HEK293 (cell line): Measurements from ENCODE around the gene PARP8.

Source experiments
- CTCF ChIA-PET: fragments of 350-600 bp; formaldehyde crosslinking; extraction: SDS; loops from one replicate; lab custom pipeline; 2021; ENCODE audit warnings: antibody characterized with exemption; lab: Yijun Ruan, JAX
- POLR2A ChIA-PET: fragments of 300-600 bp; formaldehyde crosslinking; extraction: SDS; loops from one replicate; lab custom pipeline; 2020; ENCODE audit warnings: antibody characterized with exemption, inconsistent platforms; lab: Yijun Ruan, JAX
- H3K27ac ChIP-seq: fragments of 200-500 bp; sonication (Bioruptor generic); 2 replicates; pipeline ENCODE4 v1.5.1; 2014; ENCODE audit warnings: low read depth, low read length, control low read depth, inconsistent platforms; ENCODE audit errors: extremely low read depth
- H3K36me3 ChIP-seq, 2 experiments: fragments of 200-500 bp in 1 of 2; sonication (Bioruptor generic) in 1 of 2; 1 replicate in 1 of 2; 2 replicates in 1 of 2; pipeline ENCODE4 v1.5.1; 2014 to 2017; ENCODE audit warnings: inconsistent platforms in 2 of 2, low read length in 2 of 2; ENCODE audit not compliant: control insufficient read depth in 2 of 2, insufficient read depth in 1 of 2
- H3K4me1 ChIP-seq: fragments of 200-500 bp; sonication (Bioruptor generic); 2 replicates; pipeline ENCODE4 v1.5.1; 2014; ENCODE audit warnings: mild to moderate bottlenecking, low read length, inconsistent platforms; ENCODE audit not compliant: control insufficient read depth, insufficient read depth
- H3K4me3 ChIP-seq: 2 replicates; pipeline ENCODE4 v1.5.1; 2011; ENCODE audit warnings: low read depth, mild to moderate bottlenecking, control low read depth, low read length, moderate library complexity
- H3K9me3 ChIP-seq: fragments of 200-500 bp; sonication (Bioruptor generic); 2 replicates; pipeline ENCODE4 v1.5.1; 2014; ENCODE audit warnings: low read depth, low read length, inconsistent platforms; ENCODE audit not compliant: control insufficient read depth, insufficient read depth
- AEBP2 ChIP-seq: fragments of 450-650 bp; formaldehyde crosslinking; IDR thresholded peaks from 2 replicates; pipeline ENCODE4 v1.5.1; 2016; ENCODE audit warnings: missing biosample characterization, missing genetic modification characterization, borderline replicate concordance
- EGR2 ChIP-seq: fragments of 450-650 bp; formaldehyde crosslinking; IDR thresholded peaks from 2 replicates; pipeline ENCODE4 v1.5.1; 2016; ENCODE audit warnings: low read depth, missing biosample characterization, missing genetic modification characterization
- MZF1 ChIP-seq: fragments of 450-650 bp; formaldehyde crosslinking; IDR thresholded peaks from 2 replicates; pipeline ENCODE4 v1.5.1; 2017; ENCODE audit warnings: missing biosample characterization, missing genetic modification characterization, borderline replicate concordance
- PRDM1 ChIP-seq: fragments of 450-650 bp; formaldehyde crosslinking; IDR thresholded peaks from 2 replicates; pipeline ENCODE4; 2016; ENCODE audit warnings: missing biosample characterization, missing genetic modification characterization
- PRDM6 ChIP-seq: fragments of 450-650 bp; formaldehyde crosslinking; IDR thresholded peaks from 2 replicates; pipeline ENCODE4 v1.5.1; 2017; ENCODE audit warnings: missing biosample characterization, missing genetic modification characterization
- ZBTB8A ChIP-seq: fragments of 450-650 bp; formaldehyde crosslinking; IDR thresholded peaks from 2 replicates; pipeline ENCODE4 v1.5.1; 2016; ENCODE audit warnings: missing biosample characterization, missing genetic modification characterization
- ZFHX2 ChIP-seq: fragments of 450-650 bp; formaldehyde crosslinking; conservative IDR thresholded peaks from 2 replicates; pipeline ENCODE4 v1.5.1; 2016; ENCODE audit warnings: missing biosample characterization, missing genetic modification characterization
- ZIC2 ChIP-seq: fragments of 450-650 bp; formaldehyde crosslinking; IDR thresholded peaks from 2 replicates; pipeline ENCODE4 v1.5.1; 2016; ENCODE audit warnings: missing biosample characterization, missing genetic modification characterization
- ZNF2 ChIP-seq: fragments of 450-650 bp; formaldehyde crosslinking; IDR thresholded peaks from 2 replicates; pipeline ENCODE4 v1.5.1; 2016; ENCODE audit warnings: missing biosample characterization, missing genetic modification characterization
- ZNF211 ChIP-seq: fragments of 450-650 bp; formaldehyde crosslinking; IDR thresholded peaks from 2 replicates; pipeline ENCODE4 v1.5.1; 2016; ENCODE audit warnings: low read depth, missing biosample characterization, missing genetic modification characterization
- ZNF24 ChIP-seq: fragments of 450-650 bp; formaldehyde crosslinking; IDR thresholded peaks from 2 replicates; pipeline ENCODE4 v1.5.1; 2016; ENCODE audit warnings: missing biosample characterization, missing genetic modification characterization
- ZNF335 ChIP-seq: fragments of 450-650 bp; formaldehyde crosslinking; conservative IDR thresholded peaks from 2 replicates; pipeline ENCODE4 v1.5.1; 2016; ENCODE audit warnings: missing biosample characterization, missing genetic modification characterization
- ZNF366 ChIP-seq: fragments of 450-650 bp; formaldehyde crosslinking; conservative IDR thresholded peaks from 2 replicates; pipeline ENCODE4 v1.5.1; 2016; ENCODE audit warnings: missing biosample characterization, missing genetic modification characterization
- ZNF394 ChIP-seq: fragments of 450-650 bp; formaldehyde crosslinking; IDR thresholded peaks from 2 replicates; pipeline ENCODE4 v1.5.1; 2016; ENCODE audit warnings: missing biosample characterization, missing genetic modification characterization, mild to moderate bottlenecking, moderate library complexity, borderline replicate concordance
- ZNF449 ChIP-seq: fragments of 450-650 bp; formaldehyde crosslinking; IDR thresholded peaks from 2 replicates; pipeline ENCODE4 v1.5.1; 2017; ENCODE audit warnings: missing biosample characterization, mild to moderate bottlenecking, missing genetic modification characterization, moderate library complexity
- ZNF548 ChIP-seq: fragments of 450-650 bp; formaldehyde crosslinking; IDR thresholded peaks from 2 replicates; pipeline ENCODE4 v1.5.1; 2016; ENCODE audit warnings: missing biosample characterization, missing genetic modification characterization
- ZNF558 ChIP-seq: fragments of 450-650 bp; formaldehyde crosslinking; IDR thresholded peaks from 2 replicates; pipeline ENCODE4 v1.5.1; 2016; ENCODE audit warnings: missing biosample characterization, missing genetic modification characterization
- ZNF701 ChIP-seq: fragments of 450-650 bp; formaldehyde crosslinking; IDR thresholded peaks from 2 replicates; pipeline ENCODE4 v1.5.1; 2016; ENCODE audit warnings: missing biosample characterization, missing genetic modification characterization
- ZNF837 ChIP-seq: fragments of 450-650 bp; formaldehyde crosslinking; IDR thresholded peaks from 2 replicates; pipeline ENCODE4 v1.5.1; 2016; ENCODE audit warnings: missing biosample characterization, missing genetic modification characterization
- ZNF843 ChIP-seq: fragments of 450-650 bp; formaldehyde crosslinking; IDR thresholded peaks from 2 replicates; pipeline ENCODE4 v1.5.1; 2016; ENCODE audit warnings: missing biosample characterization, missing genetic modification characterization
- ZSCAN16 ChIP-seq: fragments of 450-650 bp; formaldehyde crosslinking; IDR thresholded peaks from 2 replicates; pipeline ENCODE4 v1.5.1; 2016; ENCODE audit warnings: missing biosample characterization, missing genetic modification characterization

The PARP8 gene

GRCh38 chr5:50863534-50864170 is 197.2 kb downstream of the PARP8 start:
- Histone ChIP-seq H3K9me3 (no peaks in the 10 kb centered on the region), H3K4me3 (no peak overlapping the region), H3K36me3 (no peaks in the 10 kb centered on the region), H3K27ac (no peak overlapping the region), H3K4me1 (peaks cover 15% of the 10 kb centered on the region)
- TF ChIP-seq ZNF837 (no peak), ZNF335 (peak; percentile 29; the same call in 1 of the 2 replicates)
- POLR2A ChIA-PET: no interaction called here
- CTCF ChIA-PET: interaction anchor here (1.0 kb wide), 1 partner anchor 100 kb away, joined by 3 read pairs; no protein-coding TSS in a partner anchor

GRCh38 chr5:50864466-50864865 is 198.0 kb downstream of the PARP8 start:
- CTCF ChIA-PET: interaction anchor here (0.6 to 1.0 kb wide), 2 partner anchors 22 to 99 kb away, joined by 3 to 7 read pairs; no protein-coding TSS in a partner anchor
- Histone ChIP-seq H3K27ac (no peak overlapping the region), H3K4me1 (peaks cover 16% of the 10 kb centered on the region), H3K36me3 (no peaks in the 10 kb centered on the region), H3K9me3 (no peaks in the 10 kb centered on the region), H3K4me3 (no peak overlapping the region)
- POLR2A ChIA-PET: no interaction called here
- TF ChIP-seq ZNF366 (tag by site-specific recombination) (no peak), ZNF24 (tag by site-specific recombination) (no peak), ZNF843 (tag by site-specific recombination) (0 out of 2 replicates have a peak, but pooled peaks have one; percentile 22), ZNF2 (no peak), PRDM1 (tag by site-specific recombination) (no peak), ZNF548 (tag by site-specific recombination) (no peak), PRDM6 (tag by site-specific recombination) (0 out of 2 replicates have a peak, but pooled peaks have one; percentile 16), ZNF394 (tag by site-specific recombination) (no peak), ZNF701 (tag by site-specific recombination) (no peak), ZNF558 (no peak)

- TF ChIP-seq ZIC2 (tag by site-specific recombination) (no peak), ZSCAN16 (tag by site-specific recombination) (peak; percentile 74; the same call in 1 of the 2 replicates)
- no peaks in the 10 kb centered on the region for H3K9me3 ChIP-seq
- no peak overlapping the region for H3K27ac ChIP-seq
- CTCF ChIA-PET: interaction anchor here (0.6 kb wide), 1 partner anchor 72 kb away, joined by 3 read pairs; no protein-coding TSS in a partner anchor
- no peak overlapping the region for H3K4me3 ChIP-seq
- peaks cover 18% of the 10 kb centered on the region for H3K4me1 ChIP-seq
- H3K36me3 ChIP-seq: no peaks in the 10 kb centered on the region
- POLR2A ChIA-PET: no interaction called here
Observed at GRCh38 chr5:50866415-50866814, 200.0 kb downstream of the PARP8 start.

GRCh38 chr5:50867140-50867539 is 200.7 kb downstream of the PARP8 start:
- POLR2A ChIA-PET: no interaction called here
- peaks cover 18% of the 10 kb centered on the region for H3K4me1 ChIP-seq
- no peaks in the 10 kb centered on the region for H3K9me3 ChIP-seq
- no peak for TF ChIP-seq ZNF548 (tag by site-specific recombination)
- TF ChIP-seq ZNF449: no peak
- TF ChIP-seq ZFHX2: peak; percentile 42; the same call in 1 of the 2 replicates
- no peak for TF ChIP-seq ZNF211 (tag by site-specific recombination)
- TF ChIP-seq ZBTB8A (tag by site-specific recombination): no peak
- no peak for TF ChIP-seq ZNF394 (tag by site-specific recombination)
- TF ChIP-seq EGR2 (tag by site-specific recombination): peak; percentile 62
- no peak for TF ChIP-seq MZF1 (tag by site-specific recombination)
- TF ChIP-seq AEBP2 (tag by site-specific recombination): no peak
- no peak overlapping the region for H3K4me3 ChIP-seq
- H3K36me3 ChIP-seq: no peaks in the 10 kb centered on the region
- CTCF ChIA-PET: no interaction called here
- H3K27ac ChIP-seq: no peak overlapping the region
